ENCODE measurements around the gene COLEC11.

GRCh38 chr2:3604991-3605961, 10.4 kb downstream of the COLEC11 start:
- no peak for TF ChIP-seq CHD2 (IDR thresholded peaks at IDR 0.05; ENCODE audit: borderline replicate concordance, low read depth, low read length)
- no peak for TF ChIP-seq RELA (IDR thresholded peaks at IDR 0.05; ENCODE audit: borderline replicate concordance, partially characterized antibody)
- TF ChIP-seq POLR2A (IDR thresholded peaks at IDR 0.05; ENCODE audit: low read depth, low read length): no peak
- no peak for TF ChIP-seq SREBF1 (IDR thresholded peaks at IDR 0.05; ENCODE audit: low read length)
- TF ChIP-seq CTCF (IDR thresholded peaks at IDR 0.05 in 2 of 3, conservative IDR thresholded peaks at IDR 0.05 in 1 of 3; ENCODE audit: control insufficient read depth in 2 of 3, extremely low read depth in 1 of 3, insufficient read depth in 1 of 3, low read depth in 3 of 3, low read length in 3 of 3): no peak
- no peak for TF ChIP-seq ZBTB33 (IDR thresholded peaks at IDR 0.05)
- TF ChIP-seq GABPA (IDR thresholded peaks at IDR 0.05; ENCODE audit: low read depth): no peak
- no peak for TF ChIP-seq BCL3 (IDR thresholded peaks at IDR 0.05; ENCODE audit: borderline replicate concordance, insufficient read depth, low read depth, low read length, poor library complexity, severe bottlenecking)
- no peak for TF ChIP-seq HDAC2 (IDR thresholded peaks at IDR 0.05)
- TF ChIP-seq CEBPZ (IDR thresholded peaks at IDR 0.05; ENCODE audit: low read depth, low read length): no peak
- no peak for TF ChIP-seq TCF12 (IDR thresholded peaks at IDR 0.05; ENCODE audit: low read depth, low read length)
- no peak for TF ChIP-seq EZH2 (IDR thresholded peaks at IDR 0.05; ENCODE audit: borderline replicate concordance, control insufficient read depth, low read depth, low read length)

Data from GM12878 (cell line).